Progenitor cell of endocrine pancreas (in vitro differentiated cells): ENCODE results near the gene ZKSCAN5. TPM values are rescaled to one million over a fixed set of nuclear protein-coding genes. Genes with fewer than 3 reads are reported as not detected.

Experiments
- DNase-seq: peaks from one replicate; pipeline ENCODE4 v3.0.0; 2021; ENCODE audit warnings: low spot score; ENCODE audit not compliant: unreplicated experiment
- H3K27ac Mint-ChIP-seq: 2 replicates; pipeline ENCODE4 v1.8.0; 2021; ENCODE audit warnings: mild to moderate bottlenecking, moderate library complexity, mixed read lengths
- H3K27me3 Mint-ChIP-seq: 2 replicates; pipeline ENCODE4 v1.8.0; 2021; ENCODE audit warnings: mixed read lengths
- H3K36me3 Mint-ChIP-seq: 2 replicates; pipeline ENCODE4 v1.8.0; 2022; ENCODE audit warnings: mixed read lengths; ENCODE audit not compliant: insufficient read depth
- H3K4me1 Mint-ChIP-seq: 2 replicates; pipeline ENCODE4 v1.8.0; 2021; ENCODE audit warnings: low read depth, mixed read lengths
- H3K4me3 Mint-ChIP-seq: 2 replicates; pipeline ENCODE4 v1.8.0; 2021; ENCODE audit warnings: low read depth, mild to moderate bottlenecking, moderate library complexity, mixed read lengths
- H3K9me3 Mint-ChIP-seq: 2 replicates; pipeline ENCODE4 v1.8.0; 2021; ENCODE audit warnings: low read depth, mixed read lengths
- CTCF ChIP-seq: fragments of 200-600 bp; sonication (generic); IDR thresholded peaks from one replicate; pipeline ENCODE4 v1.5.0; 2021; ENCODE audit warnings: antibody characterized with exemption, mild to moderate bottlenecking; ENCODE audit not compliant: unreplicated experiment
- total RNA-seq: library from RNA; stranded (reverse); gene quantifications from 2 replicates; pipeline ENCODE4 v1.2.1, GENCODE V29; 2021

ZKSCAN5 gene
- total RNA-seq, 1 donor from 2014 or later: 15.2 TPM

GRCh38 chr7:99469381-99470065 is 34.9 kb upstream of the ZKSCAN5 start:
- DNase-seq: no peak
- Mint-ChIP-seq H3K4me1 (peaks cover 14% of the 10 kb centered on the region), H3K27me3 (peaks cover 21% of the 10 kb centered on the region), H3K27ac (no peak overlapping the region), H3K4me3 (no peak overlapping the region), H3K9me3 (no peaks in the 10 kb centered on the region), H3K36me3 (peaks cover 1% of the 10 kb centered on the region)
- no peak for TF ChIP-seq CTCF

GRCh38 chr7:99472561-99473314 is 31.7 kb upstream of the ZKSCAN5 start, which contains the start of gene ZNF789:
Gene ZNF789, plus strand, starts transcription at chr7:99472890. Its CDS starts 3,567 bp downstream, at chr7:99476457.
- H3K27ac Mint-ChIP-seq: peak within 1 kb of the TSS; percentile 98
- H3K36me3 Mint-ChIP-seq: peaks cover 4% of the 10 kb centered on the region
- no peaks in the 10 kb centered on the region for H3K9me3 Mint-ChIP-seq
- peaks cover 7% of the 10 kb centered on the region for H3K4me1 Mint-ChIP-seq
- H3K4me3 Mint-ChIP-seq: peak within 1 kb of the TSS; percentile 98
- peaks cover 21% of the 10 kb centered on the region for H3K27me3 Mint-ChIP-seq
- DNase-seq: peak; percentile 94
- TF ChIP-seq CTCF: no peak

- H3K27me3 Mint-ChIP-seq: peaks cover 20% of the 10 kb centered on the region
- H3K9me3 Mint-ChIP-seq: no peaks in the 10 kb centered on the region
- TF ChIP-seq CTCF: no peak
- peaks cover 4% of the 10 kb centered on the region for H3K36me3 Mint-ChIP-seq
- no peak for DNase-seq
- H3K4me3 Mint-ChIP-seq: peak overlapping the region; percentile 98
- peaks cover 7% of the 10 kb centered on the region for H3K4me1 Mint-ChIP-seq
- H3K27ac Mint-ChIP-seq: peak overlapping the region; percentile 98
Observed at GRCh38 chr7:99473315-99473596, 31.2 kb upstream of the ZKSCAN5 start.

GRCh38 chr7:99476107-99476506 is 28.4 kb upstream of the ZKSCAN5 start:
- Mint-ChIP-seq H3K27ac (no peak overlapping the region), H3K27me3 (peaks cover 2% of the 10 kb centered on the region), H3K4me1 (peaks cover 7% of the 10 kb centered on the region), H3K9me3 (no peaks in the 10 kb centered on the region), H3K36me3 (peaks cover 4% of the 10 kb centered on the region), H3K4me3 (no peak overlapping the region)
- no peak for TF ChIP-seq CTCF
- no peak for DNase-seq

- Mint-ChIP-seq H3K27me3 (no peaks in the 10 kb centered on the region), H3K36me3 (peaks cover 6% of the 10 kb centered on the region), H3K27ac (no peak overlapping the region), H3K4me1 (no peaks in the 10 kb centered on the region), H3K4me3 (no peak overlapping the region), H3K9me3 (no peaks in the 10 kb centered on the region)
- no peak for TF ChIP-seq CTCF
- DNase-seq: no peak
Observed at GRCh38 chr7:99478464-99479440, 25.7 kb upstream of the ZKSCAN5 start.
